PFSK-1 (cell line): ENCODE data around the gene BRMS1.

ENCODE experiments used
- FOXP2 ChIP-seq: optimal IDR thresholded peaks from 2 replicates; pipeline ENCODE3; 2011; ENCODE audit warnings: borderline replicate concordance, control low read depth, inconsistent platforms; ENCODE audit not compliant: insufficient read depth; ENCODE audit errors: extremely low read length, extremely low read depth
- POLR2AphosphoS5 ChIP-seq: IDR thresholded peaks from 2 replicates; pipeline ENCODE4 v1.6.1; 2012; ENCODE audit warnings: low read depth, mild to moderate bottlenecking, control low read depth, low read length, moderate library complexity
- SIN3A ChIP-seq: IDR thresholded peaks from 2 replicates; pipeline ENCODE4 v1.6.1; 2012; ENCODE audit warnings: mild to moderate bottlenecking, low read length, moderate library complexity, borderline replicate concordance; ENCODE audit not compliant: insufficient read depth
- TAF1 ChIP-seq: IDR thresholded peaks from 2 replicates; pipeline ENCODE4 v1.6.1; 2012; ENCODE audit warnings: low read length, control low read depth, borderline replicate concordance; ENCODE audit not compliant: insufficient read depth
- TF ChIP-seq, protein P1 (sequence below), 2 experiments: IDR thresholded peaks; 2 replicates each; pipeline versions ENCODE4 v1.6.1 to v1.8.0; 2011 to 2012; ENCODE audit warnings: low read depth in 2 of 2, low read length in 2 of 2, control low read depth in 1 of 2, inconsistent platforms in 1 of 2, mild to moderate bottlenecking in 1 of 2, moderate library complexity in 1 of 2; ENCODE audit not compliant: insufficient read depth in 1 of 2

DNA sequence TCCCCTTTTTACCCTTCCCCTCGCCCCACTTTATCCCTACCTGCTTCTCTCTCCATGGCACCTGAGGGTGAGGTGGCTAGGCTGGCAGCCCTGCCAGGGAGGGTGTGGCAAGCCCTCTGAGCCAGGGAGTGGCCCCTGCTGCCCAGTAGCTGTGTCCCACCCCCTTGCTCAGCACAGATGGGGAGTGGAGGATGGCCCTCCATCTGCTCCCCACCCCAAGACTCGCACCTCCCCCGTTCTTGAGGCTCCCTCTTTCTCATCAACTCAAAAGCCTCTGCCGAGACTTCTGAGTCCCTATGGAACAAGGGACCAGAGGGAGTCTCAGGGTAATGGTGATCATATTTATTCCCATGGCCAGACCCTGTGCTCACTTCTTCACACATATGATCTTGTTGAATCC, 51.6 kb downstream of the BRMS1 start:
- TF ChIP-seq POLR2AphosphoS5 (no peak), TAF1 (no peak), SIN3A (no peak), FOXP2 (no peak)
- TF ChIP-seq, protein P1, sequence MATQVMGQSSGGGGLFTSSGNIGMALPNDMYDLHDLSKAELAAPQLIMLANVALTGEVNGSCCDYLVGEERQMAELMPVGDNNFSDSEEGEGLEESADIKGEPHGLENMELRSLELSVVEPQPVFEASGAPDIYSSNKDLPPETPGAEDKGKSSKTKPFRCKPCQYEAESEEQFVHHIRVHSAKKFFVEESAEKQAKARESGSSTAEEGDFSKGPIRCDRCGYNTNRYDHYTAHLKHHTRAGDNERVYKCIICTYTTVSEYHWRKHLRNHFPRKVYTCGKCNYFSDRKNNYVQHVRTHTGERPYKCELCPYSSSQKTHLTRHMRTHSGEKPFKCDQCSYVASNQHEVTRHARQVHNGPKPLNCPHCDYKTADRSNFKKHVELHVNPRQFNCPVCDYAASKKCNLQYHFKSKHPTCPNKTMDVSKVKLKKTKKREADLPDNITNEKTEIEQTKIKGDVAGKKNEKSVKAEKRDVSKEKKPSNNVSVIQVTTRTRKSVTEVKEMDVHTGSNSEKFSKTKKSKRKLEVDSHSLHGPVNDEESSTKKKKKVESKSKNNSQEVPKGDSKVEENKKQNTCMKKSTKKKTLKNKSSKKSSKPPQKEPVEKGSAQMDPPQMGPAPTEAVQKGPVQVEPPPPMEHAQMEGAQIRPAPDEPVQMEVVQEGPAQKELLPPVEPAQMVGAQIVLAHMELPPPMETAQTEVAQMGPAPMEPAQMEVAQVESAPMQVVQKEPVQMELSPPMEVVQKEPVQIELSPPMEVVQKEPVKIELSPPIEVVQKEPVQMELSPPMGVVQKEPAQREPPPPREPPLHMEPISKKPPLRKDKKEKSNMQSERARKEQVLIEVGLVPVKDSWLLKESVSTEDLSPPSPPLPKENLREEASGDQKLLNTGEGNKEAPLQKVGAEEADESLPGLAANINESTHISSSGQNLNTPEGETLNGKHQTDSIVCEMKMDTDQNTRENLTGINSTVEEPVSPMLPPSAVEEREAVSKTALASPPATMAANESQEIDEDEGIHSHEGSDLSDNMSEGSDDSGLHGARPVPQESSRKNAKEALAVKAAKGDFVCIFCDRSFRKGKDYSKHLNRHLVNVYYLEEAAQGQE (IDR thresholded peaks at IDR 0.05; ENCODE audit: insufficient read depth in 1 of 2, low read depth in 2 of 2, low read length in 2 of 2), result no peak
